Measurements from ENCODE around the gene UCP2. TPM values are rescaled to one million over a fixed set of nuclear protein-coding genes. Genes with fewer than 3 reads are reported as not detected.
"Not testable (repeated sequence)": the region's sequence is repeated elsewhere in the genome, so short reads cannot be mapped to it uniquely, and the experiment has no call there.

Gene UCP2
- total RNA-seq, 2 donors from 2014 or later, result 701 to 919 TPM

- DNase-seq (no peak), ATAC-seq (no peak)
- no peaks in the 10 kb centered on the region for H3K9me3 ChIP-seq (ENCODE audit: control insufficient read depth, low read length, poor library complexity, severe bottlenecking)
- Mint-ChIP-seq H3K27me3 (peaks cover 10% of the 10 kb centered on the region), H3K36me3 (ENCODE audit: low read depth) (peaks cover 5% of the 10 kb centered on the region), H3K4me1 (peaks cover 2% of the 10 kb centered on the region), H3K27ac (no peak overlapping the region), H3K4me3 (no peak overlapping the region)
Measured at GRCh38 chr11:73946798-73947458, 35.7 kb downstream of the UCP2 start.

GRCh38 chr11:73945396-73945795 lies 37.2 kb downstream of the UCP2 start:
- Mint-ChIP-seq H3K4me3 (no peak overlapping the region), H3K27ac (no peak overlapping the region), H3K27me3 (peaks cover 10% of the 10 kb centered on the region), H3K4me1 (no peaks in the 10 kb centered on the region), H3K36me3 (ENCODE audit: low read depth) (peaks cover 8% of the 10 kb centered on the region)
- DNase-seq, result no peak
- H3K9me3 ChIP-seq (ENCODE audit: control insufficient read depth, low read length, poor library complexity, severe bottlenecking), result no peaks in the 10 kb centered on the region
- no peak for ATAC-seq

- no peaks in the 10 kb centered on the region for H3K4me1 Mint-ChIP-seq
- ATAC-seq (no peak), DNase-seq (no peak)
- no peak overlapping the region for H3K4me3 Mint-ChIP-seq
- no peak overlapping the region for H3K27ac Mint-ChIP-seq
- H3K9me3 ChIP-seq (ENCODE audit: control insufficient read depth, low read length, poor library complexity, severe bottlenecking), result no peaks in the 10 kb centered on the region
- peaks cover 10% of the 10 kb centered on the region for H3K27me3 Mint-ChIP-seq
- H3K36me3 Mint-ChIP-seq (ENCODE audit: low read depth), result peaks cover 8% of the 10 kb centered on the region
Measured at GRCh38 chr11:73944901-73945300, 37.7 kb downstream of the UCP2 start.

DNA sequence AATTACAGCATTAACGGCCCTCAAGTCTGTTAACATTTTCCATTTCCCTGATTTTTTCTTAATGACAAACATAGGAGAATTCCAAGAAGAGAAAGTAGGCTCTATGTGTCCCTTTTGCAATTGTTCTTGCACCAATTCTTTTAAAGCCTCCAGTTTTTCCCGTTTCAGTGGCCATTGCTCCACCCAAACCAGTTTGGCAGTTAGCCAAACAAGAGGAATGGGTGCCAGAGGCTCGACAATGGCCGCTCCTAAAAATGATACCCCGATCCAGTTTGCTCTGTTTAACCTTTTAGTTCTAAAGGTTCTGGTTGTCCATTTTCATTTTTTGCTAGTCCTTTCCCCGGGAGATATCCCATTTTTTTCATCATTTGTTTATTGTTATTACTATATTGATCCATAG lies 38.6 kb downstream of the UCP2 start:
- H3K36me3 Mint-ChIP-seq (ENCODE audit: low read depth), result peaks cover 5% of the 10 kb centered on the region
- no peak for ATAC-seq
- no peak overlapping the region for H3K27ac Mint-ChIP-seq

DNA sequence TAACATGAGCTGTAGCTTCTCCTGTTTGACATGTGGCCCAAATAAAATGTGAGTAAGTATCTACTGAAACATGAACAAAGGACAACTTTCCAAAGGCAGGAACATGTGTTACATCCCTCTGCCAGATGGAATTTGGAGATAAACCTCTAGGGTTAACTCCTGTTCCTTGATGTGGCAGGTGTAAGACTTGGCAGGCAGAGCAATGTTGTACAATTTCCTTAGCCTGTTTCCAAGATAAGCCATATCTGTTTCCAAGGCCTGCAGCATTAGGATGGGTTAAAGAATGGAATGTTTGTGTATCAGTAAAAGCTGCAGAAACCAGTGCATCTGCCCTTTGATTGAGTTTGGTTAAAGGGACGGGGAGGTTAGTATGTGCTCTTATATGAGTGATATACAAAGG lies 40.6 kb downstream of the UCP2 start:
- no peaks in the 10 kb centered on the region for H3K9me3 ChIP-seq (ENCODE audit: control insufficient read depth, low read length, poor library complexity, severe bottlenecking)
- DNase-seq (no peak), ATAC-seq (no peak)
- Mint-ChIP-seq H3K4me1 (no peaks in the 10 kb centered on the region), H3K27ac (no peak overlapping the region), H3K36me3 (ENCODE audit: low read depth) (peaks cover 4% of the 10 kb centered on the region), H3K27me3 (peaks cover under 1% of the 10 kb centered on the region), H3K4me3 (no peak overlapping the region)

More for the DNA sequence above, 38.6 kb downstream of the UCP2 start:
- H3K27me3 Mint-ChIP-seq, result peaks cover 6% of the 10 kb centered on the region
- DNase-seq, result no peak
- H3K9me3 ChIP-seq (ENCODE audit: control insufficient read depth, low read length, poor library complexity, severe bottlenecking), result no peaks in the 10 kb centered on the region
- H3K4me3 Mint-ChIP-seq, result no peak overlapping the region
- no peaks in the 10 kb centered on the region for H3K4me1 Mint-ChIP-seq

DNA sequence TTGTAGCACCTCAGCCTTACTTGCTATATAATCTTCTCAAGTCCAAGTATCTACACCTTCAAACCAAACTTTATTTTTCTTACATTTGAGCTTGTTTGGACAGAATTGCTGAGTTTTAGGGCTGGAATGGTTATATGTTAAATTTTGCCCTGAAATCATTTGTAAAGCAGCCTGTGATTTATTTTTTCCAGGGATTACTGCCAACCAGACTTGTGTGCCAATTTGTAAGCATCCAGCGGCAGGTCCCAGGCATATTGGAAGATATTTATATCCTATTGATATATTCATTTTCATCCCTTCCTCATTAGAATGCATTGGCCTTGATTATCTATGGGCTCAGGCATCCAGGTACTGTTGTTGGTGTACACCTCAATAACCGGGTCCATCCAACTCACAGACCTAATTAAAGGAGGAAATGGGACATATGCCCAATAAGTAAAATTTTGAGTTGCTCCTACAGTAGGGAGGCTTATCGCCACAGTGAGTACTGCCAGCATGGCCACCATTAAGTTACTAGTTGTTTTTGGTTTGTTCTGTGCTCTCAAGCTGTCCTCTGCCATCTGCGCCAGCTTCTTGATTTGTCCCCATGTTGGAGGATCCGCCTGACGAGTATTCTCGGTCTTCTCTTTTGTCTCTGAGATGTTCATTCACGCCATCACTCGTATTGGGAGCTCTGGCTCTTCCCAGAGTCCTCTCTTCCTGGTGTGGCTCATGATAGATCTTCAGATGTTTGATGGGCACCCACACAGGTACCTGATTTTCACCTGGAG lies 41.7 kb downstream of the UCP2 start:
- Mint-ChIP-seq H3K4me3 (no peak overlapping the region), H3K4me1 (no peaks in the 10 kb centered on the region), H3K36me3 (ENCODE audit: low read depth) (peaks cover 4% of the 10 kb centered on the region), H3K27ac (no peak overlapping the region), H3K27me3 (no peaks in the 10 kb centered on the region)
- no peaks in the 10 kb centered on the region for H3K9me3 ChIP-seq (ENCODE audit: control insufficient read depth, low read length, poor library complexity, severe bottlenecking)
- DNase-seq, result no peak
- ATAC-seq, result no peak

- Mint-ChIP-seq H3K27me3 (no peaks in the 10 kb centered on the region), H3K4me3 (no peak overlapping the region), H3K27ac (no peak overlapping the region), H3K36me3 (ENCODE audit: low read depth) (peaks cover 5% of the 10 kb centered on the region), H3K4me1 (no peaks in the 10 kb centered on the region)
- ATAC-seq, result no peak
- H3K9me3 ChIP-seq (ENCODE audit: control insufficient read depth, low read length, poor library complexity, severe bottlenecking), result no peaks in the 10 kb centered on the region
- DNase-seq, result no peak
Measured at GRCh38 chr11:73939096-73939495, 43.5 kb downstream of the UCP2 start.

DNA sequence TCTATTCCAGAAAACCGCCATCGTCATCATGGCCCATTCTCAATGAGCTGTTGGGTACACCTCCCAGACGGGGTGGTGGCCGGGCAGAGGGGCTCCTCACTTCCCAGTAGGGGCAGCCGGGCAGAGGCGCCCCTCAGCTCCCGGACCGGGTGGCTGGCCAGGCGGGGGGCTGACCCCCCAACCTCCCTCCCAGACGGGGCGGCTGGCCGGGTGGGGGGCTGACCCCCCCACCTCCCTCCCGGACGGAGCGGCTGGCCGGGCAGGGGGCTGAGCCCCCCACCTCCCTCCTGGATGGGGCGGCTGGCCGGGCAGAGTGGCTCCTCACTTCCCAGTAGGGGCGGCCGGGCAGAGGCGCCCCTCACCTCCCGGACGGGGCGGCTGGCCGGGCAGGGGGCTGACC lies 46.6 kb downstream of the UCP2 start:
- not testable (repeated sequence) for H3K4me3 Mint-ChIP-seq

GRCh38 chr11:73932781-73933180 lies 49.9 kb downstream of the UCP2 start:
- Mint-ChIP-seq H3K36me3 (ENCODE audit: low read depth) (peaks cover 4% of the 10 kb centered on the region), H3K27ac (no peak overlapping the region), H3K4me1 (no peaks in the 10 kb centered on the region), H3K4me3 (no peak overlapping the region), H3K27me3 (no peaks in the 10 kb centered on the region)
- no peak for ATAC-seq
- DNase-seq, result no peak
- H3K9me3 ChIP-seq (ENCODE audit: control insufficient read depth, low read length, poor library complexity, severe bottlenecking), result no peaks in the 10 kb centered on the region

More for the DNA sequence above, 46.6 kb downstream of the UCP2 start:
- not testable (repeated sequence) for ATAC-seq; H3K36me3 Mint-ChIP-seq (ENCODE audit: low read depth); DNase-seq; H3K4me1 Mint-ChIP-seq; H3K9me3 ChIP-seq (ENCODE audit: control insufficient read depth, low read length, poor library complexity, severe bottlenecking); H3K27me3 Mint-ChIP-seq; H3K27ac Mint-ChIP-seq

DNA sequence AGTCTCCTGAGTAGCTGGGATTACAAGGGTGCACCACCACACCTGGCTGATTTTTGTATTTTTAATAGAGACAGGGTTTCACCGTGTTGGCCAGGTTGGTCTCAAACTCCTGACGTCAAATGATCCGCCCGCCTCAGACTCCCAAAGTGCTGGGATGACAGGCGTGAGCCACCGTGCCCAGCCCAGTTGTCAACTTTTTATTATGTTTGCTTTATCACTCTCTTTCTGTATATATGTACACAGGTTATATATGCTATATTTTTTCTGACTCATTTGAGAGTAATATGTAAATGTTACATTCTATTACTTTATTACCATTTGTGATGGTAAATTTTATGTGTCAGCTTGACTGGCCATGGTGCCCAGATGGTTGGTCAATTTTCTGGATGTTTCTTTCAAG lies 50.7 kb downstream of the UCP2 start:
- Mint-ChIP-seq H3K36me3 (ENCODE audit: low read depth) (peaks cover 4% of the 10 kb centered on the region), H3K4me3 (no peak overlapping the region), H3K27me3 (no peaks in the 10 kb centered on the region), H3K27ac (no peak overlapping the region), H3K4me1 (no peaks in the 10 kb centered on the region)
- H3K9me3 ChIP-seq (ENCODE audit: control insufficient read depth, low read length, poor library complexity, severe bottlenecking), result no peaks in the 10 kb centered on the region
- DNase-seq (no peak), ATAC-seq (no peak)

GRCh38 chr11:73931039-73931645 lies 51.5 kb downstream of the UCP2 start:
- Mint-ChIP-seq H3K27ac (no peak overlapping the region), H3K27me3 (no peaks in the 10 kb centered on the region), H3K4me1 (no peaks in the 10 kb centered on the region), H3K36me3 (ENCODE audit: low read depth) (peaks cover 4% of the 10 kb centered on the region), H3K4me3 (no peak overlapping the region)
- DNase-seq (no peak), ATAC-seq (no peak)
- no peaks in the 10 kb centered on the region for H3K9me3 ChIP-seq (ENCODE audit: control insufficient read depth, low read length, poor library complexity, severe bottlenecking)

- Mint-ChIP-seq H3K4me1 (no peaks in the 10 kb centered on the region), H3K27me3 (no peaks in the 10 kb centered on the region), H3K4me3 (no peak overlapping the region), H3K36me3 (ENCODE audit: low read depth) (peaks cover 4% of the 10 kb centered on the region), H3K27ac (peak overlapping the region; percentile 3)
- no peak for ATAC-seq
- no peak for DNase-seq
- no peaks in the 10 kb centered on the region for H3K9me3 ChIP-seq (ENCODE audit: control insufficient read depth, low read length, poor library complexity, severe bottlenecking)
Measured at GRCh38 chr11:73929388-73929787, 53.3 kb downstream of the UCP2 start.

Measured in T-helper 17 cell (primary cell).